Choroid plexus epithelial cell (primary cell): Measurements from ENCODE around the gene PDGFRA.

ENCODE experiments used
- DNase-seq: peaks from one replicate; pipeline ENCODE4 v3.0.0-alpha.2; 2010; ENCODE audit warnings: low read depth
- H3K4me3 ChIP-seq: 2 replicates; pipeline ENCODE4 v1.5.1; 2011; ENCODE audit warnings: low read depth, mild to moderate bottlenecking, control low read depth, low read length, moderate library complexity
- TF ChIP-seq, protein P1 (sequence below): conservative IDR thresholded peaks from 2 replicates; pipeline ENCODE4 v1.5.1; 2011; ENCODE audit warnings: low read depth, mild to moderate bottlenecking, control low read depth, inconsistent platforms, low read length, moderate library complexity

Gene PDGFRA

DNA sequence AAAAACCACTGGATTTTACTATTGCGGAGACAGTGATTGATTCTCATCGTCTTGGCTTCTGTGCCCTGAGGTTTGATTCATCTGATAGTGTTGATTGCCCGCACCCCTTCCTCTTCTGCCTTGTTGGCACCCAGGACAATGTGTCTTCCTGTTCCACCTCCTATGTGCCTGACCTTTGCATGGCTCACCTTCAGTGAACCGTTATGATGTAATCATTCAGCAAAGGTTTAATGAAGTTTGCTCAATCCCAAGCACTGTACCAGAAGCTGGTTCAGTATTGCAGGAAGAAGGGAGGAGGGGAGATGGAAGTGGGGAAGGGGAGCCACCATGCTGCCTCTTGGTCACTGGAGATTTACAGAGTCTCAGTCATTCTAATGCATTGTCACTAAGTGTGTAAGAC, 36.3 kb downstream of the PDGFRA start:
- H3K4me3 ChIP-seq: no peak overlapping the region
- TF ChIP-seq, protein P1, sequence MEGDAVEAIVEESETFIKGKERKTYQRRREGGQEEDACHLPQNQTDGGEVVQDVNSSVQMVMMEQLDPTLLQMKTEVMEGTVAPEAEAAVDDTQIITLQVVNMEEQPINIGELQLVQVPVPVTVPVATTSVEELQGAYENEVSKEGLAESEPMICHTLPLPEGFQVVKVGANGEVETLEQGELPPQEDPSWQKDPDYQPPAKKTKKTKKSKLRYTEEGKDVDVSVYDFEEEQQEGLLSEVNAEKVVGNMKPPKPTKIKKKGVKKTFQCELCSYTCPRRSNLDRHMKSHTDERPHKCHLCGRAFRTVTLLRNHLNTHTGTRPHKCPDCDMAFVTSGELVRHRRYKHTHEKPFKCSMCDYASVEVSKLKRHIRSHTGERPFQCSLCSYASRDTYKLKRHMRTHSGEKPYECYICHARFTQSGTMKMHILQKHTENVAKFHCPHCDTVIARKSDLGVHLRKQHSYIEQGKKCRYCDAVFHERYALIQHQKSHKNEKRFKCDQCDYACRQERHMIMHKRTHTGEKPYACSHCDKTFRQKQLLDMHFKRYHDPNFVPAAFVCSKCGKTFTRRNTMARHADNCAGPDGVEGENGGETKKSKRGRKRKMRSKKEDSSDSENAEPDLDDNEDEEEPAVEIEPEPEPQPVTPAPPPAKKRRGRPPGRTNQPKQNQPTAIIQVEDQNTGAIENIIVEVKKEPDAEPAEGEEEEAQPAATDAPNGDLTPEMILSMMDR: no peak
- no peak for DNase-seq

DNA sequence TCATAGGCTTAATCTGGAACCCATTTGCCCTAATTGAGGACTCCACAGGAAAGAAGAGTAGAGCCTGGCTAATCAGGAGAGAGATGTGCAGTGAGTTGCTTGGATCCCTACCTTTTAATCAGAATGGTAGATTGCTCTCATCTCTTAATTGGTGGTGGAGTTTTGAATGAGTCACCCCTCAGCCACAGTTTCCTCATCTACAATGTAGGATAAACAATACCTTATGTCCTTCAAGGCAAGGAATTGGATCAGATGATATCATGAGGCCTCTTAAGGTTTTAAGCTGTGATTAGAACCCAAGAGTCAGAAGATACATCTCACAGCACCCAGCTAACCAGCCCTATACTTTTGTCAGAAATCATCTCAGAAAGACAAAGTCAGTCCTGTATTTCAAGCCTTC, 39.1 kb downstream of the PDGFRA start:
- TF ChIP-seq, protein P1: no peak
- no peak overlapping the region for H3K4me3 ChIP-seq
- peak; percentile 28 for DNase-seq

DNA sequence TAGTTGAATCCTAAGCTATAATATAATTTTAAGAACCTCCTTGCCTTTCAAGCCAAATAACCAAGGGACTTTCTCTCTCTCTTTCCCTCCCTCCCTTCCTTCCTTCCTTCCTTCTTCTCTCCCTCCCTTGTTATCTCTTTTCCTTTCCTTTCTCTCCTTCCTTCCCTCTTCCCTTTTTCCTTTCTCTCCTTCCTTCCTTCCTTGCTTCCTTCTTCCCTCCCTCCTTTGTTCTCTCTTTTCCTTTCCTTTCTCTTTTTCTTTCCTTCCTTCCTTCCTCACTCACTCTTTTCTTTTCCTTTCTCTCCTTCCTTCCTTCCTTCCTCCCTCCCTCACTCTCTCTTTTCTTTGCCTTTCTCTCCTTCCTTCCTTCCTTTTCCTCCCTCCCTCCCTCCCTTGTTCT, 42.4 kb downstream of the PDGFRA start:
- H3K4me3 ChIP-seq: no peak overlapping the region
- no peak for DNase-seq
- TF ChIP-seq, protein P1: no peak

DNA sequence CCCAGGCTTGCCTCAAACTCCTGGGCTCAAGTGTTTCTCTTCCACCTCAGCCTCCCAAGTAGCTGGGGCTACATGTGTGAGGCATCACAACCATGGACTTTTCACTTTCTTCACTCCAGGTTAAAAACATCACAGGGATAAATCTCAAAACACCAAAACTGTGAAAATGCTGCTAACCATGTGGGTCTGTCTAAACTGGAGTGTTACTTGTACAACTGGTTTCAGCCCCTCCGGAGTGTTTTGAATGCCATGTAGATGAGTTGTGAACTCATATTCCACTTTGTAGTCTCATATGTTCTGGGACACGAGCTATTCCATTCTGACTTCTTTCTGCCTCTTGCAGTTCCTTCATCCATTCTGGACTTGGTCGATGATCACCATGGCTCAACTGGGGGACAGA, 43.0 kb downstream of the PDGFRA start:
- H3K4me3 ChIP-seq: no peak overlapping the region
- TF ChIP-seq, protein P1: no peak
- DNase-seq: no peak

DNA sequence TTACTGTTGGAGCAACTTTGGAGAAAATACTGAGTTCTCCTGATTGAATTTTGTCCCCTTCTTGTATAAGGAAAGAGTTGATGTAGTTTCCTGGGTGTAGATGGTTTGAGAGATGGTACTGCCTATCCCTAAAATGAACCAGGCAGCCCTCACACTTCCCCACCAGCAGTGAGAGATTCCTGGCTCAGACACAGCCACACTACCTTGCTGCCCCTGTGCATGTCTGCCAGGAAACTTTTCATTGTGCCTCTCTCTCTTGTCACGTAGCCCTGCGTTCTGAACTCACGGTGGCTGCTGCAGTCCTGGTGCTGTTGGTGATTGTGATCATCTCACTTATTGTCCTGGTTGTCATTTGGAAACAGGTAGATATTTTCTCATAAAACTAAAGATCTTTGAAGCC, 45.2 kb downstream of the PDGFRA start:
- no peak for DNase-seq

DNA sequence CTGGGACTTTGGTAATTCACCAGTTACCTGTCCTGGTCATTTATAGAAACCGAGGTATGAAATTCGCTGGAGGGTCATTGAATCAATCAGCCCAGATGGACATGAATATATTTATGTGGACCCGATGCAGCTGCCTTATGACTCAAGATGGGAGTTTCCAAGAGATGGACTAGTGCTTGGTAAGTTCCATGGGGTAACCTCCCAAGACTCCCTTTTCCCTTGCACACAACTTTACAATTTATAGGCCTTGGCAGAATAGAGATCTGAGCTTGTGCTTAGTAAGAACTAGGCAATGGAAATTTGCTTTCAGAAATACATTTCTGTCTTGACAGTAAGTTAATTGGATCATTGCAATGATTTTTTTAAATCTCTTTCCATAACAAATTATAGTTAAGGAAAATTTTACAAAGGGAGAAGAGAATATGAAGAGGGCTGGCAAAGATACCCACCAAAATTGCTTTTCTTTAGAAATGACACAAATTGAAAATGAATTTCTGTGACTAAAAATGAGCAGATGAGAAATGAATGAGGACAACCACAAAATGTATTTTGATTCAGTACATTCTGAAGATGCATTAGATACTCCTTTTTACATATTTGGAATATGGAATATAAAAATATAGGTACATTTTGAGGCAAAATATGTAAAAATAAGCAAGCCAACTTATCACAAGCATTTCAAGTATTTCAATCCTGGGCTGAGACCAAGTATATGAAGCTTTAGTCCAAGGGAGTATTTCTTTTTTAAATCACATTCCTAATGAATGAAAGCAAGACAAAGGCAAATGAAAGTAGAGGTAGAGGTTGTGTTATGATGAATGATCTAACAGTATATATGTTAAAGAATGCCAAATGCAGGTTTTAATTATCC, 45.9 kb downstream of the PDGFRA start:
- no peak for DNase-seq
- TF ChIP-seq, protein P1: no peak
- H3K4me3 ChIP-seq: no peak overlapping the region

More for the DNA sequence above, 45.2 kb downstream of the PDGFRA start:
- TF ChIP-seq, protein P1: no peak
- no peak overlapping the region for H3K4me3 ChIP-seq

DNA sequence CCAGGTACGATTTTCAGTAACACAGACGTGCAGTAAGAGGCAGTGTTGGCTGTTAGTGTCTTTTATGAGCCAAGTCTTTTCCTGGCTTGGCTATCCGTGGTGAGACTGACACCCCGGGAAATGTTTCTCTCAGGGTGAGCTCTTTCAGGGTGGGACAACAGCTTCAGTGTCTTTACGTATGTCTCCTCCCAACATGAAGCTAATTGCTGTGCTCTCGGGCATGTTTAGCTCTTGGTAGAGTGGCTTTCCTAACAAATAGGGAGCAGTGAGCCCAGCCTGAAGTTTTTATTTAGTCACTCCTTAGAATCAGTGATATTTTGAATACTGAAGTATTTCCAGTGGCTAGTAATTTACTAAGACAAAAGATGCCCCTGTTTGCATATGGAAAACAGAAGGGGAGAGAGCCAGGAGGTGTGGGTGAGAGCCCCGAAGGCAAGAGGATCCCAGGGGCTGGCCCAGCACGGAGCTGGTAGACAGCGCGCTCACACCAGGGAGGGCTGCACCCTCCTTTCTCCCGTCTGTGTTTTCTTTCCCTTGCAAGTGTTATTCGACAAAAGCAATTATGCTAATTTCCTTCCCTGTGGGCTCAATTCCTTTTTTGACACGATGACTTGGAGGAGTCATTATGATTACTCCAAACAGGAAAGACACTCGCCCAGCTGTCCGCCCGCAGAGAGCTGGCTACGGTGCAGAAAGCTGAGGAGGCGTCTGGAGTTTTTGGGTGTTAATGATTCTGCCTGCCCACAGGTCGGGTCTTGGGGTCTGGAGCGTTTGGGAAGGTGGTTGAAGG, 47.7 kb downstream of the PDGFRA start:
- no peak overlapping the region for H3K4me3 ChIP-seq
- DNase-seq: no peak
- TF ChIP-seq, protein P1: no peak
